ENCODE results near the gene PHC3. TPM values are rescaled to one million over a fixed set of nuclear protein-coding genes. Genes with fewer than 3 reads are reported as not detected.

PHC3 gene
- total and polyA plus RNA-seq, 2 of the 13 experiments (the other 11 are each of a cell fraction or from before 2014, with no cell fraction given): 24.1 to 49.0 TPM

DNA sequence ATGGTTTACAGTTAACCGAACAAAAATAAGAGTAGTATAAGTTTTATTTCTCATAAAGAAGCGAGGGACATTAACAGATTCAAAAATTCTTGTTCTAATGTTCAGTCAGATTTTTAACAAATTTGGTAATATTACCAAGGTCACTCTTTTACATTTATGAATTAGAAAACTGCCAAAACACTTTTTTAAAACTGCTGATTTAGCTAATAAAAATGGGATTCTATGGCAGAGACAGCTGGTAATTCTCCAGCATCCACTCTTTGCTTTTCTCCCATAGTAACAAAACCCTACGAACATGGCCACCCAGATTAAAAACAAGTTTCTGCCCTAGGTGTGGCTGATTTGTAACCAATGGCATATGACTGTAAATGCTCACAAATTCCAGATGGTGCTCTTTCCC, 72.6 kb downstream of the PHC3 start:
- no peak overlapping the region for H2AFZ ChIP-seq (ENCODE audit: low read length)

GRCh38 chr3:170107941-170108340, 73.6 kb downstream of the PHC3 start:
- no peak overlapping the region for H3K9ac ChIP-seq (ENCODE audit: insufficient read depth, low read depth, low read length)
- TF ChIP-seq ZNF264 (CRISPR knock-in tag; IDR thresholded peaks at IDR 0.05): no peak
- no peak for TF ChIP-seq CHCHD3 (CRISPR knock-in tag; IDR thresholded peaks at IDR 0.05)
- no peak for TF ChIP-seq ZEB1 (IDR thresholded peaks at IDR 0.05; ENCODE audit: insufficient replicate concordance, low read depth)
- no peak for TF ChIP-seq POLR2AphosphoS5 (IDR thresholded peaks at IDR 0.05; ENCODE audit: low read depth, low read length)
- no peak for TF ChIP-seq ZBTB7B (CRISPR knock-in tag; IDR thresholded peaks at IDR 0.05)
- TF ChIP-seq, protein P1, sequence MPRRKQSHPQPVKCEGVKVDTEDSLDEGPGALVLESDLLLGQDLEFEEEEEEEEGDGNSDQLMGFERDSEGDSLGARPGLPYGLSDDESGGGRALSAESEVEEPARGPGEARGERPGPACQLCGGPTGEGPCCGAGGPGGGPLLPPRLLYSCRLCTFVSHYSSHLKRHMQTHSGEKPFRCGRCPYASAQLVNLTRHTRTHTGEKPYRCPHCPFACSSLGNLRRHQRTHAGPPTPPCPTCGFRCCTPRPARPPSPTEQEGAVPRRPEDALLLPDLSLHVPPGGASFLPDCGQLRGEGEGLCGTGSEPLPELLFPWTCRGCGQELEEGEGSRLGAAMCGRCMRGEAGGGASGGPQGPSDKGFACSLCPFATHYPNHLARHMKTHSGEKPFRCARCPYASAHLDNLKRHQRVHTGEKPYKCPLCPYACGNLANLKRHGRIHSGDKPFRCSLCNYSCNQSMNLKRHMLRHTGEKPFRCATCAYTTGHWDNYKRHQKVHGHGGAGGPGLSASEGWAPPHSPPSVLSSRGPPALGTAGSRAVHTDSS (CRISPR knock-in tag; conservative IDR thresholded peaks at IDR 0.05): no peak
- TF ChIP-seq HINFP (CRISPR knock-in tag; IDR thresholded peaks at IDR 0.05; ENCODE audit: low read depth): no peak
- TF ChIP-seq, protein P2, sequence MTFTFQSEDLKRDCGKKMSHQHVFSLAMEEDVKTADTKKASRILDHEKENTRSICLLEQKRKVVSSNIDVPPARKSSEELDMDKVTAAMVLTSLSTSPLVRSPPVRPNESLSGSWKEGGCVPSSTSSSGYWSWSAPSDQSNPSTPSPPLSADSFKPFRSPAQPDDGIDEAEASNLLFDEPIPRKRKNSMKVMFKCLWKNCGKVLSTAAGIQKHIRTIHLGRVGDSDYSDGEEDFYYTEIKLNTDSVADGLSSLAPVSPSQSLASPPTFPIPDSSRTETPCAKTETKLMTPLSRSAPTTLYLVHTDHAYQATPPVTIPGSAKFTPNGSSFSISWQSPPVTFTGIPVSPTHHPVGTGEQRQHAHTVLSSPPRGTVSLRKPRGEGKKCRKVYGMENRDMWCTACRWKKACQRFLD (CRISPR knock-in tag; IDR thresholded peaks at IDR 0.05; ENCODE audit: borderline replicate concordance): no peak
- no peak for TF ChIP-seq KDM6A (CRISPR knock-in tag; IDR thresholded peaks at IDR 0.05; ENCODE audit: low read depth)
- no peak for TF ChIP-seq ZNF382 (CRISPR knock-in tag; IDR thresholded peaks at IDR 0.05; ENCODE audit: borderline replicate concordance)
- TF ChIP-seq ZNF577 (CRISPR knock-in tag; IDR thresholded peaks at IDR 0.05; ENCODE audit: borderline replicate concordance, low read depth): no peak
- TF ChIP-seq SMC3 (IDR thresholded peaks at IDR 0.05; ENCODE audit: low read length): no peak
- TF ChIP-seq ZIK1 (CRISPR knock-in tag; IDR thresholded peaks at IDR 0.05; ENCODE audit: borderline replicate concordance, low read depth): no peak

More for the DNA sequence above, 72.6 kb downstream of the PHC3 start:
- no peak overlapping the region for H3K4me2 ChIP-seq (ENCODE audit: low read depth, low read length)
- H3K27ac ChIP-seq (ENCODE audit: extremely low read length, insufficient read depth, low read length): no peak overlapping the region
- ChIA-PET CTCF (ENCODE audit: low intra/inter-chr PET ratio, low total read pairs) (no interaction called here), POLR2A (no interaction called here)
- WGBS (ENCODE audit: low lambda C conversion rate): 93% methylated on average over 3 of the region's 3 CpGs
- ATAC-seq (no peak), FAIRE-seq (no peak), DNase-seq (ENCODE audit: low spot score) (no peak)
- no TSS peak for BruUV-seq (replicated peaks)
- TF ChIP-seq BRCA1 (CRISPR knock-in tag; IDR thresholded peaks at IDR 0.05) (no peak), KDM5A (IDR thresholded peaks at IDR 0.05; ENCODE audit: borderline replicate concordance, low read length) (no peak), MED13 (CRISPR knock-in tag; IDR thresholded peaks at IDR 0.05) (no peak), DNMT1 (CRISPR knock-in tag; IDR thresholded peaks at IDR 0.05) (no peak), MAFK (conservative IDR thresholded peaks at IDR 0.05 in 1 of 2, IDR thresholded peaks at IDR 0.05 in 1 of 2; ENCODE audit: low read length in 2 of 2) (peak; percentile 73 to 86), KLF13 (CRISPR knock-in tag; IDR thresholded peaks at IDR 0.05) (no peak), ZSCAN29 (CRISPR knock-in tag; conservative IDR thresholded peaks at IDR 0.05) (no peak), MAFF (IDR thresholded peaks at IDR 0.05; ENCODE audit: low read depth, low read length) (peak; percentile 84)
- H3K9me3 ChIP-seq (ENCODE audit: low read length): no peaks in the 10 kb centered on the region
- H3K79me2 ChIP-seq (ENCODE audit: insufficient read depth, low read length): no peaks in the 10 kb centered on the region
- intact Hi-C loops (cut with micrococcal nuclease; ENCODE audit: unreplicated experiment) (no loop called here), in situ Hi-C loops (cut with HindIII; ENCODE audit: extremely low pct_ligation_motif_present, low pct_unique_long_range_greater_than_20kb) (no loop called here)
- no peaks in the 10 kb centered on the region for H3K27me3 ChIP-seq (ENCODE audit: control insufficient read depth in 1 of 2, insufficient read depth in 2 of 2, low read length in 2 of 2)
- no peak overlapping the region for H3K9ac ChIP-seq (ENCODE audit: insufficient read depth, low read depth, low read length)
- H3K4me1 ChIP-seq (ENCODE audit: insufficient read depth, low read length): no peaks in the 10 kb centered on the region
- H4K20me1 ChIP-seq (ENCODE audit: insufficient read depth, low read length): no peaks in the 10 kb centered on the region
- no peak overlapping the region for H3K4me3 ChIP-seq (replicated peaks in 1 of 3; ENCODE audit: insufficient read depth in 1 of 3, low read depth in 2 of 3, low read length in 3 of 3)
- peaks cover 0 to 24% of the 10 kb centered on the region in 2 experiments; a peak in 4 of 5 replicates for H3K36me3 ChIP-seq (replicated peaks in 1 of 2; ENCODE audit: control insufficient read depth in 1 of 2, insufficient read depth in 2 of 2, low read length in 2 of 2)

More at GRCh38 chr3:170107941-170108340, 73.6 kb downstream of the PHC3 start:
- Histone ChIP-seq H3K79me2 (ENCODE audit: insufficient read depth, low read length) (no peaks in the 10 kb centered on the region), H3K9me3 (ENCODE audit: low read length) (no peaks in the 10 kb centered on the region), H3K36me3 (replicated peaks in 1 of 2; ENCODE audit: control insufficient read depth in 1 of 2, insufficient read depth in 2 of 2, low read length in 2 of 2) (peaks cover 0 to 23% of the 10 kb centered on the region in 2 experiments; a peak in 4 of 5 replicates), H3K4me2 (ENCODE audit: low read depth, low read length) (no peak overlapping the region), H3K4me1 (ENCODE audit: insufficient read depth, low read length) (no peaks in the 10 kb centered on the region), H3K4me3 (replicated peaks in 1 of 3; ENCODE audit: insufficient read depth in 1 of 3, low read depth in 2 of 3, low read length in 3 of 3) (no peak overlapping the region), H2AFZ (ENCODE audit: low read length) (no peak overlapping the region), H4K20me1 (ENCODE audit: insufficient read depth, low read length) (no peaks in the 10 kb centered on the region), H3K27ac (ENCODE audit: extremely low read length, insufficient read depth, low read length) (no peak overlapping the region), H3K27me3 (ENCODE audit: control insufficient read depth in 1 of 2, insufficient read depth in 2 of 2, low read length in 2 of 2) (no peaks in the 10 kb centered on the region)
- POLR2A ChIA-PET: no interaction called here
- FAIRE-seq (no peak), DNase-seq (ENCODE audit: low spot score) (no peak), ATAC-seq (no peak)
- in situ Hi-C loops (cut with HindIII; ENCODE audit: extremely low pct_ligation_motif_present, low pct_unique_long_range_greater_than_20kb): no loop called here
- BruUV-seq (replicated peaks): no TSS peak
- intact Hi-C loops (cut with micrococcal nuclease; ENCODE audit: unreplicated experiment): no loop called here
- CTCF ChIA-PET (ENCODE audit: low intra/inter-chr PET ratio, low total read pairs): no interaction called here
- 100% methylated on average over 1 of the region's 1 CpG for WGBS (ENCODE audit: low lambda C conversion rate)
